ENCODE data around the gene TRAPPC2B. TPM values are rescaled to one million over a fixed set of nuclear protein-coding genes. Genes with fewer than 3 reads are reported as not detected.

The TRAPPC2B gene
- total RNA-seq, 1 experiment from 2014 or later = 30.0 TPM

DNA sequence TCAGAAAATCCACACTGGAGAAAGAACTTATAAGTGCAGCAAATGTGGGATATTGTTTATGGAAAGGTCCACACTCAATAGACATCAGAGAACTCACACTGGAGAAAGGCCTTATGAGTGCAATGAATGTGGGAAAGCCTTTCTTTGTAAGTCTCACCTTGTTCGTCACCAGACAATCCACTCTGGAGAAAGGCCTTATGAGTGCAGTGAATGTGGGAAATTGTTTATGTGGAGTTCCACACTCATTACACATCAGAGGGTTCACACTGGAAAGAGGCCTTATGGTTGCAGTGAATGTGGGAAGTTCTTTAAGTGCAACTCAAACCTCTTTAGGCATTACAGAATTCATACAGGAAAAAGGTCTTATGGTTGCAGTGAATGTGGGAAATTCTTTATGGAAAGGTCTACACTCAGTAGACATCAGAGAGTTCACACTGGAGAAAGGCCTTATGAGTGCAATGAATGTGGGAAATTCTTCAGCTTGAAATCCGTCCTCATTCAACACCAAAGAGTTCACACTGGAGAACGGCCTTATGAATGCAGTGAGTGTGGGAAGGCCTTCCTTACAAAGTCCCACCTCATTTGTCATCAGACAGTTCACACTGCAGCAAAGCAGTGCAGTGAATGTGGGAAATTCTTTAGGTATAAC lies 14.3 kb downstream of the TRAPPC2B start:
- Histone ChIP-seq H3K9me2 (replicated peaks; ENCODE audit: insufficient read depth, low read length) (no peaks in the 10 kb centered on the region), H3K79me2 (ENCODE audit: low read length) (no peaks in the 10 kb centered on the region), H4K20me1 (ENCODE audit: insufficient read depth, low read depth, low read length) (no peaks in the 10 kb centered on the region), H3K9ac (ENCODE audit: low read length) (no peak overlapping the region), H2AFZ (ENCODE audit: low read length) (no peak overlapping the region), H3K4me1 (ENCODE audit: low read length) (no peaks in the 10 kb centered on the region), H3K4me2 (ENCODE audit: low read depth, low read length, poor library complexity, severe bottlenecking) (no peak overlapping the region), H3K27me3 (ENCODE audit: low read length) (no peaks in the 10 kb centered on the region), H3K9me3 (ENCODE audit: low read length) (peaks cover 45% of the 10 kb centered on the region), H3K27ac (ENCODE audit: low read length) (no peak overlapping the region), H3K36me3 (ENCODE audit: insufficient read depth, low read length) (peaks cover 55% of the 10 kb centered on the region), H3K4me3 (ENCODE audit: low read length) (no peak overlapping the region)
- no peak for DNase-seq

GRCh38 chr19:57380923-57381322 lies 17.6 kb downstream of the TRAPPC2B start:
- Histone ChIP-seq H2AFZ (ENCODE audit: low read length) (no peak overlapping the region), H3K27ac (ENCODE audit: low read length) (no peak overlapping the region), H3K9ac (ENCODE audit: low read length) (no peak overlapping the region), H3K27me3 (ENCODE audit: low read length) (no peaks in the 10 kb centered on the region), H4K20me1 (ENCODE audit: insufficient read depth, low read depth, low read length) (no peaks in the 10 kb centered on the region), H3K4me3 (ENCODE audit: low read length) (no peak overlapping the region), H3K4me2 (ENCODE audit: low read depth, low read length, poor library complexity, severe bottlenecking) (no peak overlapping the region), H3K4me1 (ENCODE audit: low read length) (no peaks in the 10 kb centered on the region), H3K79me2 (ENCODE audit: low read length) (no peaks in the 10 kb centered on the region), H3K9me3 (ENCODE audit: low read length) (peaks cover 40% of the 10 kb centered on the region), H3K9me2 (replicated peaks; ENCODE audit: insufficient read depth, low read length) (no peaks in the 10 kb centered on the region), H3K36me3 (ENCODE audit: insufficient read depth, low read length) (peaks cover 31% of the 10 kb centered on the region)
- DNase-seq = no peak

DNA sequence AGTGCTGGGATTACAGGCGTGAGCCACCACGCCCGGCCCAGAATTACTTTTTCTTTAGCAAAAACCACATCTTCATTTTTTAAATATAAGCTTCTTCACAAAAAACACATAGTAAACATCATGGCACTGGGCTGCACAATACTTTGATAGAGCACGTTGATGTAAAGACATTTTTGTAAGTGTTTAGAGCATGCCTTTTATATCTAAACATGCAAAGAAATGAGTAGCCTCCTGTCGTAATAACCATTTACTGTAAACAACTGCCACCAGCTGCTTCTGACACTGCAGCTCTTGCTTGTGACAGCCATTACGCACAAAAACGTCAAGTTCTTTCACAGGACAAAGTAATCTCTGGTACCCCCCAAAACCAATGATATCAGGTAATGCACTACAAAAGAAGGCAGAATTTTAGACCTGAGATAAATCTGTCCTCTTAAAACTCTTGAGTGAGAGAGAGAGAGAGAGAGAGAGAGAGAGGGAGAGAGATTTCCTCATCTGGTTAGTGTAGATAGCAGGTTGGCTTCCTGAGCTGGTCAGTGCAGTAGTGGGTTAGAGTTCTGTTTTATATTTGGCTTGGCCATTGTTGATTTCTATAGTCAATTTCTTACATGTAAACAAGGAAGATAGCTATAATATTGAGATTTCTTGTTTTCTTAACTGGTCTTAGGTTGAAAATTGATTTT lies 19.6 kb downstream of the TRAPPC2B start:
- Histone ChIP-seq H2AFZ (ENCODE audit: low read length) (no peak overlapping the region), H3K27ac (ENCODE audit: low read length) (no peak overlapping the region), H3K9me3 (ENCODE audit: low read length) (peaks cover 28% of the 10 kb centered on the region), H3K4me2 (ENCODE audit: low read depth, low read length, poor library complexity, severe bottlenecking) (no peak overlapping the region), H3K27me3 (ENCODE audit: low read length) (no peaks in the 10 kb centered on the region), H4K20me1 (ENCODE audit: insufficient read depth, low read depth, low read length) (no peaks in the 10 kb centered on the region), H3K9ac (ENCODE audit: low read length) (no peak overlapping the region), H3K36me3 (ENCODE audit: insufficient read depth, low read length) (peaks cover 11% of the 10 kb centered on the region), H3K4me3 (ENCODE audit: low read length) (no peak overlapping the region), H3K4me1 (ENCODE audit: low read length) (no peaks in the 10 kb centered on the region), H3K79me2 (ENCODE audit: low read length) (no peaks in the 10 kb centered on the region), H3K9me2 (replicated peaks; ENCODE audit: insufficient read depth, low read length) (no peaks in the 10 kb centered on the region)
- DNase-seq = no peak

- Histone ChIP-seq H2AFZ (ENCODE audit: low read length) (peak overlapping the region; percentile 61), H3K79me2 (ENCODE audit: low read length) (peaks cover 42% of the 10 kb centered on the region), H3K9ac (ENCODE audit: low read length) (peak overlapping the region; percentile 55), H3K27me3 (ENCODE audit: low read length) (no peaks in the 10 kb centered on the region), H4K20me1 (ENCODE audit: insufficient read depth, low read depth, low read length) (no peaks in the 10 kb centered on the region), H3K4me2 (ENCODE audit: low read depth, low read length, poor library complexity, severe bottlenecking) (peak overlapping the region; percentile 75), H3K9me2 (replicated peaks; ENCODE audit: insufficient read depth, low read length) (no peaks in the 10 kb centered on the region), H3K4me3 (ENCODE audit: low read length) (peak overlapping the region; percentile 82), H3K27ac (ENCODE audit: low read length) (peak overlapping the region; percentile 38), H3K36me3 (ENCODE audit: insufficient read depth, low read length) (peaks cover 21% of the 10 kb centered on the region), H3K4me1 (ENCODE audit: low read length) (peaks cover 17% of the 10 kb centered on the region), H3K9me3 (ENCODE audit: low read length) (peaks cover 38% of the 10 kb centered on the region)
- DNase-seq = no peak
These were observed 25.9 kb downstream of the TRAPPC2B start for GRCh38 chr19:57389194-57389729.

GRCh38 chr19:57389730-57390598 lies 26.6 kb downstream of the TRAPPC2B start, which contains the start of gene ZNF548:
Gene ZNF548 (plus strand): TSS chr19:57389854. CDS start chr19:57390100, 246 bp downstream.
- peaks cover 38% of the 10 kb centered on the region for H3K9me3 ChIP-seq (ENCODE audit: low read length)
- peaks cover 46% of the 10 kb centered on the region for H3K79me2 ChIP-seq (ENCODE audit: low read length)
- peak within 1 kb of the TSS; percentile 82 for H3K4me3 ChIP-seq (ENCODE audit: low read length)
- peak within 1 kb of the TSS; percentile 48 for H3K27ac ChIP-seq (ENCODE audit: low read length)
- H3K36me3 ChIP-seq (ENCODE audit: insufficient read depth, low read length) = peaks cover 25% of the 10 kb centered on the region
- H3K9ac ChIP-seq (ENCODE audit: low read length) = peak within 1 kb of the TSS; percentile 86
- DNase-seq = peak; percentile 100
- H3K4me1 ChIP-seq (ENCODE audit: low read length) = peaks cover 17% of the 10 kb centered on the region
- H3K9me2 ChIP-seq (replicated peaks; ENCODE audit: insufficient read depth, low read length) = no peaks in the 10 kb centered on the region
- peak within 1 kb of the TSS; percentile 75 for H3K4me2 ChIP-seq (ENCODE audit: low read depth, low read length, poor library complexity, severe bottlenecking)
- H2AFZ ChIP-seq (ENCODE audit: low read length) = peak within 1 kb of the TSS; percentile 70
- H3K27me3 ChIP-seq (ENCODE audit: low read length) = no peaks in the 10 kb centered on the region
- H4K20me1 ChIP-seq (ENCODE audit: insufficient read depth, low read depth, low read length) = no peaks in the 10 kb centered on the region

DNA sequence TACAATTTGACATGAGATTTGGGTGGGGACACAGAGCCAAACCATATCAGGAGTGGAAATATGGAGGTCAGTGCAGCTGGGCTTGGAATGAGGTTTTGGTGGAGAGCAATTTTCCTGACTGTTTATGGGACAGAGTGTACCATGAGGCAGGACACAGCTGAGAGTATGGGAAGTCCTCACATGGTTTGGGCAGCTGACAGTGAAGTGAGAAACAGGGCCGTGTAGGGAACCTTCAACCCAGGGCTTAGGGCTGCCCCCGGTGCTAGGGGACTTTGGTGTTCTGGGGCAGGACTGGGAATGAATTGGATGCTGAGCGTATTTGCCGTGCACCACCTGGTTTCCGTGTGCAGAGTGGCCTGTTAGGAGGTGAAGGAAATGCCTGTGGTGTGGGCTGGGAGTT lies 32.4 kb downstream of the TRAPPC2B start:
- no peak for DNase-seq
- H3K9me3 ChIP-seq (ENCODE audit: low read length) = peaks cover 59% of the 10 kb centered on the region

GRCh38 chr19:57398868-57399267 lies 35.5 kb downstream of the TRAPPC2B start:
- no peak overlapping the region for H3K4me2 ChIP-seq (ENCODE audit: low read depth, low read length, poor library complexity, severe bottlenecking)
- H2AFZ ChIP-seq (ENCODE audit: low read length) = no peak overlapping the region
- H3K4me1 ChIP-seq (ENCODE audit: low read length) = peaks cover 3% of the 10 kb centered on the region
- H3K27ac ChIP-seq (ENCODE audit: low read length) = no peak overlapping the region
- no peaks in the 10 kb centered on the region for H3K9me2 ChIP-seq (replicated peaks; ENCODE audit: insufficient read depth, low read length)
- H3K36me3 ChIP-seq (ENCODE audit: insufficient read depth, low read length) = peaks cover 81% of the 10 kb centered on the region
- peaks cover 62% of the 10 kb centered on the region for H3K9me3 ChIP-seq (ENCODE audit: low read length)
- no peak overlapping the region for H3K9ac ChIP-seq (ENCODE audit: low read length)
- no peaks in the 10 kb centered on the region for H4K20me1 ChIP-seq (ENCODE audit: insufficient read depth, low read depth, low read length)
- no peak for DNase-seq
- no peaks in the 10 kb centered on the region for H3K27me3 ChIP-seq (ENCODE audit: low read length)
- H3K79me2 ChIP-seq (ENCODE audit: low read length) = peaks cover 25% of the 10 kb centered on the region
- no peak overlapping the region for H3K4me3 ChIP-seq (ENCODE audit: low read length)

More for the DNA sequence above, 32.4 kb downstream of the TRAPPC2B start:
- H3K79me2 ChIP-seq (ENCODE audit: low read length) = peaks cover 54% of the 10 kb centered on the region
- no peaks in the 10 kb centered on the region for H3K9me2 ChIP-seq (replicated peaks; ENCODE audit: insufficient read depth, low read length)
- no peak overlapping the region for H3K4me2 ChIP-seq (ENCODE audit: low read depth, low read length, poor library complexity, severe bottlenecking)
- H2AFZ ChIP-seq (ENCODE audit: low read length) = no peak overlapping the region
- no peak overlapping the region for H3K4me3 ChIP-seq (ENCODE audit: low read length)
- H3K27ac ChIP-seq (ENCODE audit: low read length) = no peak overlapping the region
- no peak overlapping the region for H3K9ac ChIP-seq (ENCODE audit: low read length)
- peaks cover 76% of the 10 kb centered on the region for H3K36me3 ChIP-seq (ENCODE audit: insufficient read depth, low read length)
- no peaks in the 10 kb centered on the region for H3K27me3 ChIP-seq (ENCODE audit: low read length)
- H3K4me1 ChIP-seq (ENCODE audit: low read length) = peaks cover 6% of the 10 kb centered on the region
- no peaks in the 10 kb centered on the region for H4K20me1 ChIP-seq (ENCODE audit: insufficient read depth, low read depth, low read length)

All from Karpas-422 (cell line).